SK-N-MC (cell line): Measurements from ENCODE around the gene MOSPD3.

Experiments used
- EZH2 ChIP-seq: fragments of 200-600 bp; sonication (generic); IDR thresholded peaks from one replicate; pipeline ENCODE4 v1.6.1; 2017; ENCODE audit warnings: antibody characterized with exemption
- POLR2AphosphoS5 ChIP-seq: IDR thresholded peaks from 2 replicates; pipeline ENCODE4 v1.6.1; 2012; ENCODE audit warnings: mild to moderate bottlenecking, low read depth, low read length, borderline replicate concordance

DNA sequence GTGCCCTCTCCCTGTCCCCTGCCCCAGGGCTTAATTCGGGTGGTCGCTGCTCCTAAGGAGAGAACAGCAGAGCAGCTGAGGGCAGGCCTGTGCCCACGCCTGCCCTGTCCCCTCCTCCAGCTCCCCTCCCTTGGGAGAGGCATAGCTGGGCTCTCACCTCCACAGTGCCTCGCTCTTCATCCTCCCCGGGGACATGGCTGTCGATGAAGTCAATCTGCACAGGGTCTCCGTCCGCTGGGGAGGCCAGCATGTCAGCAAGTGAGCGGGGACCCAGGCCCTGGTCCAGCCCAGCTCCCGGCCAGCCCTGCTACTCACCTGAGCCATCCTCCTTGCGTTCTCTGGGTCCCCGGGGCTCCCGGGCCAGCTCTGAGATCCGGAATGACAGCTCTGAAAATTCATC lies 34.8 kb upstream of the MOSPD3 start:
- TF ChIP-seq POLR2AphosphoS5 (no peak), EZH2 (no peak)
